Sigmoid colon (tissue), 4 donors: ENCODE measurements around the gene LGR5.

Experiments used
- CTCF ChIP-seq, 4 experiments: fragments of 450-650 bp in 3 of 4; fragments of 200-600 bp in 1 of 4; IDR thresholded peaks; one replicate each; pipeline ENCODE4 v1.5.1; 2016 to 2019; ENCODE audit warnings: antibody characterized with exemption in 4 of 4, mild to moderate bottlenecking in 3 of 4, moderate library complexity in 2 of 4
- POLR2AphosphoS5 ChIP-seq, 4 donors: sonication (generic); formaldehyde crosslinking; IDR thresholded peaks; one replicate each; pipeline ENCODE4 v1.6.1; 2017; ENCODE audit warnings: antibody characterized with exemption in 4 of 4

GRCh38 chr12:71449373-71450070 is 9.9 kb downstream of the LGR5 start:
- TF ChIP-seq CTCF (IDR thresholded peaks at IDR 0.05) (no peak), POLR2AphosphoS5 (IDR thresholded peaks at IDR 0.05) (no peak)
